Mucosa of stomach (tissue), 1 donor: ENCODE measurements around the gene ANKRD23.

Source experiments
- H3K27me3 ChIP-seq: one replicate; pipeline ENCODE4 v1.7.0; 2013; ENCODE audit warnings: mild to moderate bottlenecking, low read length; ENCODE audit not compliant: control insufficient read depth, insufficient read depth
- H3K36me3 ChIP-seq: one replicate; pipeline ENCODE4 v1.7.0; 2013; ENCODE audit warnings: low read length; ENCODE audit not compliant: control insufficient read depth, insufficient read depth
- H3K4me1 ChIP-seq: one replicate; pipeline ENCODE4 v1.7.0; 2013; ENCODE audit warnings: mild to moderate bottlenecking, low read length; ENCODE audit not compliant: control insufficient read depth, insufficient read depth
- H3K4me3 ChIP-seq: one replicate; pipeline ENCODE4 v1.7.0; 2013; ENCODE audit warnings: low read length
- H3K9ac ChIP-seq: one replicate; pipeline ENCODE4 v1.7.0; 2013; ENCODE audit warnings: mild to moderate bottlenecking, low read length, moderate library complexity
- H3K9me3 ChIP-seq: one replicate; pipeline ENCODE4 v1.7.0; 2013; ENCODE audit warnings: mild to moderate bottlenecking, low read length, moderate library complexity; ENCODE audit not compliant: control insufficient read depth
- donor health status: Pancreatic carcinoma.

The ANKRD23 gene

DNA sequence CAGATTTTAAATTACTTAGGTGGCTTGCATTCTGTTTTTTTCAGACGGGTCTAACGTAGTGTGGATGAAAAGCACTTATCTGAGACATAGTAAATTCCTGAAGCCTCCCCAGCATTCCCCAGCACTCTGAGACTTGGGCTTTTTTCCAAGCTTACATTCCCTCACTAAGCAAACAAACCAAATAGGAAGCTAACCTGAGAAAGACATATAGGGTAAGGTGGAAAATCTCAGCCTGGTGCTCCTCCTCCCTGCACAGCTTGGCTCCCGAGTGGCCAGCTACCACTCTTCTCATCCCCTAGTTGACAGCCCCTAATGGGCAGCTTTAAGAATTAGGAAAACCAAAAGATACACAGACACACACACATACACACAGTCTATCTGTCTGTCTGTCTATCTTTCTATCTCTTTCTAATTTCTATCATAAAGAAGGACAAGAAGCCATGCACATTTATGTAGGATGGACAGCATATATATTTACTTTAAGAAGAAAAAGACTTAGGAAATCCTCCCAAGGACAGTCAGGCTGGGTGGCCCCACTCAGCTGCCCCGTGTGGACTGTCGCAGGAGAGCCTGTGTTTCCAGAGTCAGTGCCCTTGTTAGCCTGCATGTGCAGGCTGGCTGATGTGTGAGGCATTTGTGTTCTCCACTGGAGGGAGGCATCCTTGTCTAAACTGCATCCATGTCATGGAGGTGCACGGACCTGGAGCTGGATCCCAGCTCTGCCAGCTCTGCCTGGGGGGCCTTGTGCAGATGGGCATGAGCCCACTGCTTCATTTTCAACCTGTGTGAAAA lies 19.5 kb downstream of the ANKRD23 start:
- no peak overlapping the region for H3K9ac ChIP-seq
- peaks cover 16% of the 10 kb centered on the region for H3K36me3 ChIP-seq
- no peaks in the 10 kb centered on the region for H3K27me3 ChIP-seq
- H3K4me3 ChIP-seq = no peak overlapping the region
- no peaks in the 10 kb centered on the region for H3K9me3 ChIP-seq
- H3K4me1 ChIP-seq = peaks cover 33% of the 10 kb centered on the region

DNA sequence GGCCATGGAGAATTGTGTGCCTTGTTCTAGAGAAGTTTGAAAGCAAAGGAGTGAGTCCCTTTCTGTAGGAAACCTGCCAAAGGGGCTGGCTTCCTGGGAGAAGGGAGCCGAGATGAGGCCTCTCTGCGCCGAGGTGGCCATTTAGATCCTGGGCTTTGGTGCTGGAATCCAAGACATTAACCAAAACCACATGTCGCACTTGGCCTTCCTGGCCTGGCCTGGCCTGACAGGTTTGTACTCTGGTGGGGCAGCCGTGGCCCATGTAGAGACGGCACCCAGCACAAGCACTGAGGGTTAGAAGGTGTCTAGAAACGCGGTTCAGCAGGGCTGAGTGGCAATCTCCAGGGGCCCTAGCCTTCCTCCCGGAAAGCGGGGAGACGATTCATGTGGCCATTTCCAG lies 20.6 kb downstream of the ANKRD23 start:
- H3K4me3 ChIP-seq = no peak overlapping the region
- no peaks in the 10 kb centered on the region for H3K9me3 ChIP-seq
- H3K27me3 ChIP-seq = no peaks in the 10 kb centered on the region
- H3K9ac ChIP-seq = no peak overlapping the region
- H3K4me1 ChIP-seq = peaks cover 43% of the 10 kb centered on the region
- peaks cover 8% of the 10 kb centered on the region for H3K36me3 ChIP-seq

DNA sequence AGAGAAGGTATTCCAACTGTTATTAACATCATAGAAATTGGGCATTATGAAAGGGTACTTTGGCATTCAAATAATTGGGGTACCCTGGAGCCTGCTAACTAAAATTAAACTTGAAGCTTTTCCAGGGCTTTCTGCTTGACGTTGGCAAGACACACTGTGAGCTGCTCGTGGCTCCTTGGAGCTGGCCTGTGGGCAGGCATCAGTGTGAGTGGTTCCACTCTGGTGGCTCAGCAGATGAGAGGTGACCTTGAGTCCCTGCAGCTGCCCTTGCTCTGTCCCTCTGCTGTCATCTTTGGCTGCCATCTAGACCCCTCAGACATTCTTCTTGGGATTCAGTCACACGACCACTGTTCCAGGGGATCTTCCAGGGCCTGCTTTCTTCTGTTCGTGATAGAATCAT lies 21.0 kb downstream of the ANKRD23 start:
- H3K9me3 ChIP-seq = no peaks in the 10 kb centered on the region
- H3K27me3 ChIP-seq = no peaks in the 10 kb centered on the region
- peaks cover 4% of the 10 kb centered on the region for H3K36me3 ChIP-seq
- H3K4me3 ChIP-seq = no peak overlapping the region
- H3K9ac ChIP-seq = no peak overlapping the region
- H3K4me1 ChIP-seq = peaks cover 48% of the 10 kb centered on the region

DNA sequence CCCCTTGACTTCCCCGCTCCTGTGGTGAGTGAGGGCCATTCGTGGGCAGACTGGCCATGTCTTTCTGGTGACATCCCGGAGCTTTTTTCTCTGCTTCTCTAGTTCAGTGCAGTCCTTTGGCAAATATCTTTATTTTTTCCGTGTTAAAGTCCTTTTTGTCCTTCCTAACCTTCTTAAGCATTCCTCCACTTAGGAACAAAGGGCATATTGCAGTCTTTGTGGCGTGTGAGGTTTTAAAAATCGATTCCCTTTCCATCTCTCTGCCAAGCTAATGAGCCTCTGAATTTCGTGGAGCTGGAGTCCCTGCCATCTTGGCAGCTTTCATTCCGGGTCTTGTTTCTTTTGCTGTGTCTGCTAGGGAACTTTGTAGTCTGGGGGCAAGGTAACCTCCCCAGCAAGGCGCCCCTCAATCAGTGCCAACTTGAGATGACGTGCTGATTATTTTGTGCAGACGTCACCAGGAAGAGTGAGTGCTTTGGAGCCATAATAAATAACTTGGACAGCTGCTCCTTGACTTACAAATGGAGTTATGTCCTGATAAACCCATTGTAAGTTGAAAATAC lies 22.6 kb downstream of the ANKRD23 start:
- peaks cover 55% of the 10 kb centered on the region for H3K4me1 ChIP-seq
- no peaks in the 10 kb centered on the region for H3K9me3 ChIP-seq
- no peak overlapping the region for H3K9ac ChIP-seq
- no peaks in the 10 kb centered on the region for H3K27me3 ChIP-seq
- H3K4me3 ChIP-seq = no peak overlapping the region
- no peaks in the 10 kb centered on the region for H3K36me3 ChIP-seq

DNA sequence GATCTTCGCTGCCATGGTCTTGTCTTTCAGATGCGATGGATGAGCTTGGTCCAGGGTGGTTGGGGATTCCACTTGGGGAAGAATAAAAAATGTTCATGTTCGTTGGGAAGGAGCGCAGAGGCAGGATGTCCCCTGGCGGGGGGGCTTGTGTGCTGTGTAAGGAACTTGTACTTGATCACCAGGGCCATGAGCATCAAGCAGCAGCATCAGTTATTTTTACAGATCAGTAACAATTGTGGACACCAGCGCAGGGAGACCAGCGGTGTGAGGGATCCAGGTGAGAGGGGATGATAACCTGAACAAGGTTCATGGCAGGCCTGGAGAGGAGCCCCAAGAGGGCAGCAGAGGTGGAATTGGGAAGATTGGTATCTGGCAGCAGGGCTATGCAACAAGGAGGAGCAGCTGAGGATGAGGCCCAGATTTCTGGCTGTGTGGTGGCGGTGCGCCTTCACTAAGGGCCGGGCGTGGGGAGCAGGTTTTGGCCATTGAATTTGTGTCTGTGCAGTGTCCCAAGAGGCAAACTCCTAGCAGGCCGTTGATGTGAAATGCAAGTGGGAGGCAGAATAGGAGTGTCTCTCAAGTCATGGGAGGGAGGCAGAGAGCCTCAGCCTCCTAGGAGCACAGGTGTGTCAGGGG lies 23.8 kb downstream of the ANKRD23 start:
- no peaks in the 10 kb centered on the region for H3K9me3 ChIP-seq
- peak overlapping the region; percentile 22 for H3K9ac ChIP-seq
- peaks cover 61% of the 10 kb centered on the region for H3K4me1 ChIP-seq
- no peaks in the 10 kb centered on the region for H3K36me3 ChIP-seq
- H3K4me3 ChIP-seq = no peak overlapping the region
- no peaks in the 10 kb centered on the region for H3K27me3 ChIP-seq

DNA sequence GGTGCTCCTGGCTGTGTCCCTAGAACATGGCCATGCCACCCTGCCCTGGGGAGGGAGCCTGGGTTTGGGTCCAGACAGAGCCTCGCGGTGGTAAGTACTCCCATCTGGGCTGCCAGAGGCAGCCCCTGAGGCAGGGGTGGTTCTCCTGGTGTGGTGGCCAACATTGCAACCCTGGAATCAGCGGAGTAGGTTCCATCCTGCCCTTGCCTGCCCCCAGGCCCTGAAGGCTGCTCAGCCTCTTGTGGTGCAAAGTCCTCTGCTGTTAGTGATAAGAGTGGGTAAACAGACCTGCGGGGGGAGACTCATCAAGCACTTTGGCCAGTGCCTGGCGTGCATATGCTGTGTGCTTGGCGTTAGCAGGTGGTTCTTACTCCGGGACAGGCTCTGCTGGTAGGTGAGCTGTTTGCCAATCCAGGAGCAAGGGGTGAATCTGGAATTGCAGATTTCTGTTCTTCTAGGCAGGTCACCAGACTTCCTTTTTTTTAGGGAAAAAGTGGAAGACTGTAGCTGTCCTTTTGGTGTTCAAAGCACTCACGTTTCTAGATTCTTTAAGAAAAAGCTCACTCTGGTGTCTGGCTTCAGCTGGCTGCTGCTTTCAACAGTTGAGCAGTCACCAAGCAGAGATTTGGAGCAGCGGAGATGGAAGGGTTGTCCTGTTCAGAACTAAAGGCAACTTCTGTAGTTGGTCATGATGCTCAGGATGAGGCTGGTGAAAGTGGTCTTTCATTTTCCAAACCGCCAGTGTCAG lies 24.5 kb downstream of the ANKRD23 start:
- Histone ChIP-seq H3K9ac (peak overlapping the region; percentile 22), H3K36me3 (no peaks in the 10 kb centered on the region), H3K4me1 (peaks cover 59% of the 10 kb centered on the region), H3K27me3 (no peaks in the 10 kb centered on the region), H3K4me3 (peak overlapping the region; percentile 0), H3K9me3 (no peaks in the 10 kb centered on the region)

DNA sequence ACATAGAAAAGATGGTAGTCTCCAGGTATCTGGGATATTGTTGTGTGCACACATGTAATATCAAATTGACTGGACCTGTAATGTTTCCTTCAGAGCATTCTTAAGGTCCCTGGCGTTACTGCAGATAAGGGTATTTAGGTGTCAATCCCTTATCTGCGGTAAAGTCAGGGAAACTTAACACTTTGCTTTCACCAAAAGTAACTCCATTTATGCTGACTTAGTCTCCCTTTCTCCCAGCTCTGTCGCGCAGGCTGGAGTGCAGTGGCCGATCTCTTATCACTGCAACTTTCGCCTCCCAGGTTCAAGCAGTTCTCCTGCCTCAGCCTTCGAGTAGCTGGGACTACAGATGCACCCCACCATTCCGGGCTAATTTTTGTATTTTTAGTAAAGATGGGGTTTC lies 25.9 kb downstream of the ANKRD23 start:
- H3K4me3 ChIP-seq = peak overlapping the region; percentile 67

DNA sequence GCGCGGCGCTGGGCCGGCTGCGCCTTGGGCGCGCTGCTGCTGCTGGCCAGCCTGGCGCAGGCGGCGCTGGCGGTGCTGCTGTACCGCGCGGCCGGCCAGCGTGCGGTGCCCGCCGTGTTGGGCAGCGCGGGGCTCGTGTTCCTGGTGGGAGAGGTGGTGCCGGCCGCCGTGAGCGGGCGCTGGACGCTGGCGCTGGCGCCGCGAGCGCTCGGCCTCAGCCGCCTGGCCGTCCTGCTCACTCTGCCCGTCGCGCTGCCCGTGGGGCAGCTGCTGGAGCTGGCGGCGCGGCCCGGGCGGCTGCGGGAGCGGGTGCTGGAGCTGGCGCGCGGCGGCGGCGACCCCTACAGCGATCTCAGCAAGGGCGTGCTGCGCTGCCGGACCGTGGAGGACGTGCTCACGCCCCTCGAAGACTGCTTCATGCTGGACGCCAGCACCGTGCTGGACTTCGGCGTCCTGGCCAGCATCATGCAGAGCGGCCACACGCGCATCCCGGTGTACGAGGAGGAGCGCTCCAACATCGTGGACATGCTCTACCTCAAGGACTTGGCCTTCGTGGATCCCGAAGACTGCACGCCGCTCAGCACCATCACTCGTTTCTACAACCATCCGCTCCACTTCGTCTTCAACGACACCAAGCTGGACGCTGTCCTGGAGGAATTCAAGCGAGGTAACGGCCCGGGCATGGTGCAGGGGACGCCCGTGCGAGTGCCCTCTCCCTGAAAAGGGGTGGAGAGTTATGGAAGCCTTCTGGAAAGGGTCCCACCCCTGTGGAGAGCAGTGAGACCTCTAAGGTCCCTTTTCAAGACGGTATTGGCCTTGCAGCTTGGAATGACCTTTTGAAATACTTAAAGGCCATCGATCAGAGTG lies 26.8 kb downstream of the ANKRD23 start:
- H3K9ac ChIP-seq = peak overlapping the region; percentile 47

More for the DNA sequence above, 25.9 kb downstream of the ANKRD23 start:
- no peaks in the 10 kb centered on the region for H3K9me3 ChIP-seq
- H3K9ac ChIP-seq = no peak overlapping the region
- H3K4me1 ChIP-seq = peaks cover 54% of the 10 kb centered on the region
- no peaks in the 10 kb centered on the region for H3K27me3 ChIP-seq
- no peaks in the 10 kb centered on the region for H3K36me3 ChIP-seq

DNA sequence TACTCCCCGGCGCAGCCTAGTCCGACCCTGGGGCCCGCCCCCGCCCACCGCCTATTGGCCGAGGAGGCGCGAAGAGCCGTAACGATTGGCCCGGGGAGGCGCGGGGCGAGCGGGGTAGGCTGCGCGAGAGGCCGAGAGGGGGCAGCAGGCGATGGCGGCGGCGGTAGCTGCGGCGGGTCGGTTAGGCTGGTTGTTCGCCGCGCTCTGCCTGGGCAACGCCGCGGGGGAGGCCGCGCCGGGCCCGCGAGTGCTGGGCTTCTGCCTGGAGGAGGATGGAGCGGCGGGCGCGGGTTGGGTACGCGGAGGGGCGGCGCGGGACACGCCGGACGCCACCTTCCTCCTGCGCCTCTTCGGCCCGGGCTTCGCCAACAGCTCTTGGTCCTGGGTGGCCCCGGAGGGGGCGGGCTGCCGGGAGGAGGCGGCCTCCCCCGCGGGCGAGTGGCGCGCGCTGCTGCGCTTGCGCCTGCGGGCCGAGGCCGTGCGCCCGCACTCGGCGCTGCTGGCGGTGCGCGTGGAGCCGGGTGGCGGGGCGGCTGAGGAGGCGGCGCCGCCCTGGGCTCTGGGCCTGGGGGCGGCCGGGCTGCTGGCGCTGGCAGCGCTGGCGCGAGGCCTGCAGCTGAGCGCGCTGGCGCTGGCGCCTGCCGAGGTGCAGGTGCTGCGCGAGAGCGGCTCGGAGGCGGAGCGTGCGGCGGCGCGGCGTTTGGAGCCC lies 27.5 kb downstream of the ANKRD23 start, which contains the start of gene CNNM3:
CNNM3 (plus strand) TSS at position 142 of the 709 bp plus-strand sequence; CDS start at position 152, 10 bp downstream.
- peak within 1 kb of the TSS; percentile 78 for H3K9ac ChIP-seq
- no peaks in the 10 kb centered on the region for H3K27me3 ChIP-seq
- peak within 1 kb of the TSS; percentile 67 for H3K4me3 ChIP-seq
- no peaks in the 10 kb centered on the region for H3K36me3 ChIP-seq
- no peaks in the 10 kb centered on the region for H3K9me3 ChIP-seq
- H3K4me1 ChIP-seq = peaks cover 50% of the 10 kb centered on the region

More for the DNA sequence above, 26.8 kb downstream of the ANKRD23 start:
- Histone ChIP-seq H3K27me3 (no peaks in the 10 kb centered on the region), H3K4me1 (peaks cover 54% of the 10 kb centered on the region), H3K36me3 (no peaks in the 10 kb centered on the region), H3K9me3 (no peaks in the 10 kb centered on the region), H3K4me3 (peak overlapping the region; percentile 67)

DNA sequence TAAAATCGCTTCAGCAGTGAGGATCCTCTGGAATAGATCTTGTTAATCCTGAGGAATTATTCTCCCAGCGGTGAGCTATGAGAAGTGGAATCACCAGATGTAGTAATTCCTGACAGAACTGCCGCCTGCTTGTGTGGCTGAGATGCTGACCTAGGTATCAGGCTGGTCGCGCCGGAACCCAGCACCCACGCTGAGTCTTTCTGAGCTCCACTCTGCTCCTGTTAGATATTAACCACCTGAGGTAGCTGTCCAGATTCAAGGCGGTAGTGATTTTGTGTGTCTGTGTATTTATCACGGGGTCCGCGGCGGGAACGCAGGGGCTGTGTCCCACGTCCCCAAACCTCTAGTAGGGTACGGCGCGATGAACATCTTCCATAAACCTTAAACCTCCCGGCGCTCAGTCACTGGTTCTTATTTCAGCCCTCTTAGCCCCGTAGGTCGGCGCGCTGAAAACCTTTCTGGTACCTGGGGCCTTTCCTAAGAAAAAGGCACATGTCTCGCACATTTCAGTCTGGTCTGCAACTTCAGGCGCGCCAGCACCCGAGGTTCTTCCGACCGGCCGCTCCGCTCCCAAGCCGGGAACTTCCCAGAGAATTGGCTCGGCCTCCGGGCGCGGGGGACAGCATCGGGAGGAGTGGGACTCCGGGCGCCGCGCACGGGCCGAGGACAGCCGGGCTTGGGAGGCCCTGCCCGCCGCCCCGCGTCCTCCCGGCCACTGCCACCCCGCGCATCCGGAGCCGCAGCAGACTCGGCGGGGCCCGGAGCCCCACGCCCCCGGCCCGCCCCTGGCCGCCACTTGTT lies 28.3 kb downstream of the ANKRD23 start:
- Histone ChIP-seq H3K9ac (peak overlapping the region; percentile 78), H3K9me3 (no peaks in the 10 kb centered on the region), H3K27me3 (no peaks in the 10 kb centered on the region), H3K36me3 (no peaks in the 10 kb centered on the region), H3K4me3 (peak overlapping the region; percentile 34), H3K4me1 (peaks cover 42% of the 10 kb centered on the region)
